Frontal cortex (tissue), 4 donors: Measurements from ENCODE around the gene DPAGT1. TPM values are rescaled to one million over a fixed set of nuclear protein-coding genes. Genes with fewer than 3 reads are reported as not detected.
A peak's percentile ranks its signal among the peaks of the same experiment; 100 is the strongest.
"Not testable (repeated sequence)": the region's sequence is repeated elsewhere in the genome, so short reads cannot be mapped to it uniquely, and the experiment has no call there.

Experiments used
- DNase-seq, 2 donors: peaks; one replicate each; pipeline ENCODE4 v3.0.0; 2012; ENCODE audit warnings: low spot score in 2 of 2
- FAIRE-seq: peaks from 2 replicates; lab custom pipeline; 2012; peaks lifted over from hg19 to GRCh38; lab: Jason Lieb, UNC
- total RNA-seq: library from RNA; depleted of rRNA; stranded (reverse); fragments of >200 nt; gene quantifications from one replicate; pipeline ENCODE4 v1.2.3, GENCODE V29; 2014
- donor health status: control.
- donor health status: control.
- donor health status: control.

The DPAGT1 gene
- total RNA-seq, 1 donor from 2014 or later: 5.3 TPM

DNA sequence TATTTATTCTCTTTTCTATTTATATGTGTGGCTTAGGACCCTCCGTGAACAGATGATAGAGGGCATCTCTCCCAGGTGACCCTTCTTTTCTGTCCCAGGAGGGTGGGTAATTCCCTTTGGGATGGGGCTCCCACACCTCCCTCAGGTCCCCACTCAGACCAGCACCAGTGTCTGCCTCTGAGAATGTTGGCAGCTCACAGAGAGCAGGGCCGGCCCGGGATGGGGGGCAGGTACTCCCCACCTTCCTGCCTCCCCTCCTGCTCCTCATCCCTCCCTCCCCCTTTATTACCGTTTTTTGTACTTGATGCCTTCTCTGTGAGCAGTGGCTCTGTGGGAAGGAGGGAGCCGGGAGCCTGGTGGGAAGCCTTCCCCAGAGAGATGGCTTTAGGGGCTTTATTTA, 14.9 kb upstream of the DPAGT1 start:
- DNase-seq (no peak), FAIRE-seq (no peak)

DNA sequence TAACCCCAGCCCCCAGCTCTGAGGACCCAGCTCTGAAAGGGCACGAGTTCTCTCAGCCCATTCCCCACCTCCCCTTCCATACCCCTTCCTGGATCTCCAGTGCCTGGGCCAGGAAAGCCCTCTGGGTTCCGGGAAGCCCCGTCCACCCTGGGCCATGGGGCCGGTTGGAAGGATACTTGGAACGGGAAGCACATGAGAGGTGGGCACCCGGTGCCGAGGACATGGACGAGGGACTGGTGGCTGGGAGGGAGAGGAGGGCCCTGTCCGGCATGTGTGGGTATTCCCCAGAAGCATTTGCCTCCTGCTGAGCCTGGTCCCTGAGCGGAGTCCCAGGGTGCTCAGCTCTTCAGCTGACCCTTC, 14.6 kb upstream of the DPAGT1 start:
- FAIRE-seq (no peak), DNase-seq (no peak)

DNA sequence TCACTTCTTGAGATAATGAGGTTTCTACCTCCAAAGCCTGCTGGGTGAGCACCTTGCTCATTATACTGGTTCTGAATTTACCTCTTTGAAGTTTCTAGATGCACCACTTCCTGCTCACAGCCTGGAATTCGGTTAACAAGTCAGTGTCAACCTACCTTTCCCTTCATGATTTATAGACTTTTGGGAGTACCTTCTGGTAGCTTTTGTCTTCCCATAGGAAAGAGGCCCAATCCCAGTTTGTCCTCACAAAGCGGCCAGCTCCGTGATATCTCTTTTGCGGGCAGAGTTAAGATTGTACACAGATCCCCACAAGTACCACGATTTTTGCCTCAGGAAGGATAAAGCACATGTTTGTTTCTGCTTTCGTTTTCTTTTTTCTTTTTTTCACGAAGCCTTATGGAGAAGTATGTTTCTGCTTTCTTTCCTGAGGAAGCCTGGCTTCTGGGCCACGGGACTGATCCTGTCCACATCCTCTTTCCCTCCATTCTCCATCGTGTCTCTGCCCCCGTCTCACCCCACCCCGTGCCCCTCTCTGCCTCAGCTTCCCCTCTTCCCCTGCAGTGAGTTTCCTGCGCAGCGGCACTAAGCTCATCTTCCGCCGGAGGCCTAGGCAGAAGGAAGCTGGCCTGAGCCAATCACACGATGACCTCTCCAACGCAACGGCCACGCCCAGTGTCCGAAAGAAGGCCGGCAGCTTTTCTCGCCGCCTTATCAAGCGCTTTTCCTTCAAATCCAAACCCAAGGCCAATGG, 14.0 kb upstream of the DPAGT1 start:
- DNase-seq (no peak), FAIRE-seq (no peak)

DNA sequence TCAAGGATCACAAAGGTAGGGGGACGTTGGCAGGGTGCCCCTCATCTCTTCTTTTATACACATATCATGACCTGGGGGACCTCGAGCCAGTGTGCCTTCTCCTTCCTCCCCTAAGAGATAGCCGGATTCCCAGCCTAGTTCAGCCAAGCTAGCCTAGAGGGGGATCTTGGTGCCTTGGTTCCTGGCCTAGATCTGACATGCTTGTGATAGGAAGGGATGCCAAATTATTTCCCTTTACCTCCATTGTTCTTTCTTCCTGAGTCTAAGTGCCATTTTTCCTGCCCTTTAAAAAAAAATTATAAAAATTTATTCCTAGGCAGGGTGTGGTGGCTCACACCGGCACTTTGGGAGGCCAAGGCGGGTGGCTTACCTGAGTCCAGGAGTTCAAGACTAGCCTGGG, 12.7 kb upstream of the DPAGT1 start:
- FAIRE-seq: no peak
- no peak for DNase-seq

DNA sequence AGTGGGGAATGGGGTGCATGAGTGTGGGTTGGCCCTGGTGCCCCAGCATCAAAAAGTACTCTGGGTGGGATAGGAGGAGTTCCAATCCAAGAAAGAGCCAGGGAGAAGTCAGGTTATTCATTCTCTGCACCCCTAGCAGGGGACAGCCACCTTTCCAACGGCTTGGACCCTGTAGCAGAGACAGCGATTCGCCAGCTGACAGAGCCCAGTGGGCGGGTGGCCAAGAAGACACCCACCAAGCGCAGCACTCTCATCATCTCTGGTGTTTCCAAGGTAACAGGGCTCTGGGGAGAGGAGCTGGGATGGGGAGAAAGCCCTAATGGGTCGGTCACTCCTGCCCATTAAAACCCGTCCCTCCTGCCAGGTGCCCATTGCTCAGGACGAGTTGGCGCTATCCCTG, 12.1 kb upstream of the DPAGT1 start:
- FAIRE-seq: no peak
- DNase-seq: no peak

DNA sequence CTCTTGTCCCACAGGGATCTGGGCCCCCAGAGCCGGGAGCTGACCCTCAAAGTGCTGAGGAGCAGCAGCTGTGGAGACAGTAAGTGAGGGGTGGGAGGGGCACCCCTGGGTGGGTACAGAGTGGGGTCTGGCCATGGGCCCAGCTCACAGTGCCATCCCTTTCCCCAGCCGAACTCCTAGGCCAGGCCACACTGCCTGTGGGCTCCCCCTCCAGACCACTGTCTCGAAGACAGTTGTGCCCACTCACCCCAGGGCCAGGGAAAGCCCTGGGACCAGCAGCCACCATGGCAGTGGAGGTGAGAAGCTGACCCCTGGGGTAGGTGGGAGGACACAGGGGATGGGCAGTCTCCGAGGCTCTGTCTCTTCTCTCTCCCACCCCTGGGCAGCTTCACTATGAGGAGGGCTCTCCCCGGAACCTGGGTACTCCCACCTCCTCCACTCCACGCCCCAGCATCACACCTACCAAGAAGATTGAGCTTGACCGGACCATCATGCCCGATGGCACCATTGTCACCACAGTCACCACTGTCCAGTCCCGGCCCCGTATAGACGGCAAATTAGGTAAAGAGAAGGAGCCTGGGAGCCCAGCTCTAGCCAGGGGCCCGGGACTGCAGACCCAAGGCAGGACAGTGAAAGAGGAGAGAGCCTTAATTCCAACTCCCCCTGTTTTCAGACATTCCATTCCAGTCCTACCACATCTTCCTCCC, 10.8 kb upstream of the DPAGT1 start:
- DNase-seq (no peak), FAIRE-seq (no peak)

DNA sequence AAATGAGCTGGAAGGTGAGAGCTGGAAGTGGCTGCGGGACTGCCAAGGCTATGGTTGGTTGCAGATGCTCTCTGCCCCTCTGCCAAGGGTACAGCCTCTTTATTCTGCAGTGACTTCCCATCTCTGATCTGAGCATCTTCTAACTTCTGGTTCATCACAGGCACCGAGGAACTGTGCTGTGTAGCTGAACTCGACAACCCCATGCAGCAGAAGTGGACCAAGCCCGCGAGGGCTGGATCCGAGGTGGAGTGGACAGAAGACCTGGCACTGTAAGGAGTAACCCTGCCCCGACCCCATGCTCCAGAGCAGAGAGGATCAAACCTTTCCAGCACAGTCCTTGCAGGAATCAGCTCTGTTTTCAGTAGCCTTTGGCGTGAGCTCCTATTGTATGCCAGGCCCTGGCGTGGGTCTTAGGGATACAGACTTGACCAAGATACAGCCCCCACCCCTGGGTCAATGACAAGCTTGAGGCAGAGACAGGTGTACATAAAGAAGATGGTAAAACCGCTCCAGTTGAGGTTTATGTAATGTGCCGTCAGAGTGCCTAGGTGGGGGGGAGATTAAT, 9.8 kb upstream of the DPAGT1 start:
- FAIRE-seq (no peak), DNase-seq (no peak)

DNA sequence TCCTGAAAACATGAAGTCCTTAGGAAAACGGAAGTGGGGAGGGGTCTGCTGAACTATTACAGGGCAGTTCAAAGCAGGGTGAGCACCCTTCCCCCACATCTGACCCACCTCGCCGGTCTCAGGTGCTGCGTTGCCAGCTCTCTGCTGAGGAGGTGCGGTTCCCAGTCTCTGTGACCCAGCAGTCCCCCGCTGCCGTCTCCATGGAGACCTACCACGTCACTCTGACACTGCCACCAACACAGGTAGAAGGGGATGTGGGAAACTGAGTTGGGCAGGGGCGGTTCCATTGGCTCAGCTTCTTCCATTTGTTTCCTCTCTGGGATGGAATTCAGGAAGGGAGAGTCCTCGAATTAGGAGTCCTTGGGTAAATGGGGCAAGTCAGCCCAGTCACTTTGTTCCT, 8.8 kb upstream of the DPAGT1 start:
- FAIRE-seq (no peak), DNase-seq (no peak)

DNA sequence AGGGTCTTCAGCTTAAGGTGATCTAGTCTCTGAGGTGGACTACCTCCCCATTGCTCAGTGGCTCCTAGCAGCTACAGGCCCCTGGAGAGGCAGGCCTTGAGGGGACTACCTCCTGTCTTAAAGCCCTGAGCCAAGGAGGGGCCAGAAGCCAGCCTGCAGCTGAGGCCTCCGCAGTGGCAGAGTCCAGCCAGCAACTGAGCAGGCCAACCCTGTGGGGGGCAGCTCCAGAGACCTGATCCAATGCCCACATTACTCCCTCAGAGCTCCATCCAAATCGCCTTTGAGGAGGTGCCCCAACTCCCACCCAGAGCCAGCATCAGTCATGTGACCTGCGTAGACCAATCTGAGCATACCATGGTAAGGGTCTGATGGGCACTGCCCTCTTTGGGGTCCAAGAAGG, 8.2 kb upstream of the DPAGT1 start:
- DNase-seq (no peak), FAIRE-seq (no peak)

DNA sequence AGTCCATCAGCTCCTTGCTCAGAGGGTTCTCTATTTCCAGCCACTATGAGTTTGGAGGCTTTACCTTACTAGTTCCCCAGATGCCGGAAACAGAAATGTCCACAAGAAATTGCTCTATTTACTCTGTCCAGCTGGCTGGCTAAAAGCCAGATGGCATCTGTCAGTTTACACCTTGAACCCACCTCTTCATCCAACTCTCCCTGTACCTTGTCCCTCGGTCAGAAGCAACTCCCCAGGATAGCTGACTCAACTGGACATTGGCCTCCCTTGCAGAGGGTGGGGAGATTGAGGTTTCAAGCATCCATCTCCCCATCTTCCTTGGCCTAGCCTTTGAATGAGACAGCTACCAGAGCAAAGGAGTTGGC, 7.2 kb upstream of the DPAGT1 start:
- FAIRE-seq: no peak
- DNase-seq: no peak

DNA sequence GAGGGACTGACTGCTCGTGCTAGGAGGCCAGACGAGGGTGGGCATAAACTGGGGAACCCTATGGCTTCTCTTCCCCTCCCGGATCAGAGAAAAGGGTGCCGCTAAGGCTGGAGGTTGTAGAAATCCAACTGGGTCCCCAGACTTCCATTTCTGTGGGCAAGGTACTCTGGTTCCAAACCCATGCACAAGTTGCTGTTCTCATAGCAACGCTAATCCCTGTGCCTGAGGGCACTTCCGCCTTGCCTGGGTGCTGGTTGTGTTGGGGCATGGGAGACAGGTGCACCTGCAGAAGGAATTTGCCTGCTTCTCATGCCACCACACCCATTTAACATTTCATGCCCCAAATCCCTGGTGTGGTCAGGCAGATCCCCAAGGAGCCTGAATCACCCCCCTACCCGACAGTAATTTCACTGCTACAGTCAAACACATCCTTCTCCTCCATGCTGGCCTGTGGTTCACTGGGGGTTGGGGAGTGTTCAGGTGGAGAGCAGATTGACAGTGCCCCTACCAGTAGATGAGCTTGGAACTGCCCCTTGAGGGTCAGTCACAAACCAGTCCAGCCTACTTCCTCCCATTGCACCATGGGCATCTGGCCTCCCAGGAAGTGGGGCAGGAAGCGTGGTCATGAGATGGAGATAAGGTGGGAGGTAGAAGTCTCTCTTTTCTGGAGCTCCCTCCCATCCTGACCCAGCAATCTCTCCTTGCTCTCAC, 6.6 kb upstream of the DPAGT1 start:
- FAIRE-seq (no peak), DNase-seq (peak in 1 of 2 donors; percentile 37)

DNA sequence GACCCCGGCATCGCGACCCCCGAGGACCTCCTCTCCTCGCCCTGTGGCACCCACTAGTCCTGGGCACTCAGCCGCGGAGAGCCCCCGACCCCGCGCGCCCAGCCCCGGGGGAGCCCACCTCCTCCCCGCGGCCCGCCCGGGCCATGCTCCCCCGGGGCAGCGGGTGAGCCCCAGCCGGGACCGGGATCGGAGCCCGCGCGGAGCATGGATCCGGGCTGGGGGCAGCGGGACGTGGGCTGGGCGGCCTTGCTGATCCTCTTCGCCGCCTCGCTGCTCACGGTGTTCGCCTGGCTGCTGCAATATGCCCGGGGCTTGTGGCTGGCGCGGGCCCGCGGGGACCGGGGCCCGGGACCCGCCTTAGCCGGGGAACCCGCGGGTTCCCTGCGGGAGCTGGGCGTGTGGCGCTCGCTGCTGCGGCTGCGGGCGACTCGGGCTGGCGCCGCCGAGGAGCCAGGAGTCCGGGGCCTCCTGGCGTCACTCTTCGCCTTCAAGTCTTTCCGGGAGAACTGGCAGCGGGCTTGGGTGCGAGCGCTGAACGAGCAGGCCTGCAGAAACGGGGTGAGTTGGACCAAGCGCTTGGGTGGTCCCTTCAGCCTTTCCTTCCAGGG, 6.0 kb upstream of the DPAGT1 start:
- DNase-seq: no peak
- no peak for FAIRE-seq

DNA sequence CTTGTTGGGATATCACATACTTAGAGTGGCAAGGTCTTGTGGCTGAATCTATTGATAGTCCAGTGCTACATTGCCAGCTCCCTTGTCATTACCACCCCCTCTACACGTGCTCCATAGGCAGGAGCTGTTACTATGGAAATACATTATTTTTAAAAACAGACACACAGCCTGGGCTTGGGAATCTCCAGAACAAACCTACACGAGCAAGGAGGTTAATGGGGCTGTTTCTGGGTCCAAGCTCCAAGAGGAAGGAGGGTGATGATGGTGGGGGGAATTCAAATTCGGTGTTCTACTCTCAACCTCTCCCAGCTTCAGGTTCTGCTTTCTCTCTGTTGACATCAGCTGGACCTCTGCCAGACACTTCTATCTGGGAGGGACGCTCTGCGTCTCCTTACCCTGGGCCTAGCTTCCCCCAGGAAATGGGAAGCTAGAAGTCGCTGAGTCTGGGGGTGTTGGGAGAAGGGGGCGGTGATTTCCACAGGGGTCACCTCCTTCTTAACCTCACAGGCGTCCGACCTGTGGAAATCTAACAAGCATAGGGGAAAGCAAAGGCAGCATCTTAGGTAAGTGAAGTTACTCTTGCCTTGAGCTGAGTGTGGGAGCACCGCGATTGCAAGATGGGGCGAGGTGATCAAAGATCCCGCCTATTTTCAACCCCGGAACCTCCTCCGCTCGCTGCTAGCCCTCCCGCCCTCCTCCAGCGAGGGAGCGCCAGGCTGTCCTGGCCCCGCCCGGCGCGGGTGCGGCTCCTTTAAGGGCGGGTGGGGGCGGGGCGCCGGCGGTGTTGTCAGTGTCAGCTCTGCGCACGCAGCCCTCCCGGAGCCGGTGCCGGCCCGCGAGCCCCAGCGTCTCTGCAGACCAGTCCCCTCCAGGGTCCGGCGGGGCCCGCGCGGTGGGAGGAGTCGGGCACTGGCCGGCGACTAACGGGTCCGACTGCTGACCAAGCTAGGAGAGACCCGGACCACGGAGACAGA, 5.2 kb upstream of the DPAGT1 start, which contains the start of gene C2CD2L:
TSS of gene C2CD2L (plus strand) at position 781 of the 974 bp plus-strand sequence. CDS start 398 bp downstream, outside the sequence.
- DNase-seq (peak; percentile 95), FAIRE-seq (no peak)

DNA sequence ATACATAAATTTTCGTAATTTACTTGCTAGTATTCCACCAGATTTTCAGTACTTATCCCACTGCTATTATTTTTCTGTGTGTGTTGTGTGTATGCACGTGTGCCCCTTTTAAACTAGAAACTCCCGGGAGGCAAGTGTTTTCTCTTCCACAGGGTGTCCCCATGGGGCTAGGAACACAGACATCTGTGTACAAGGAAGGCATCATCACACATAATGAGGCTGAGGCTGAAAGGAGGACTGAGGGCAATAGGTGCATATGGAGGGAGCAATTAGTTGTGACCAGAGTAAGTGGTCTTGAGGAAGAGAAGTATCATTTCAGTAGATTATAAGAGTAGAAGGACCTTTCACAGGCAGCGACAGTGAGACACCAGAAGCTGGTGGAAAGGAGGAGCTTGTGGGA, 2.1 kb upstream of the DPAGT1 start:
- DNase-seq: no peak
- FAIRE-seq: no peak

DNA sequence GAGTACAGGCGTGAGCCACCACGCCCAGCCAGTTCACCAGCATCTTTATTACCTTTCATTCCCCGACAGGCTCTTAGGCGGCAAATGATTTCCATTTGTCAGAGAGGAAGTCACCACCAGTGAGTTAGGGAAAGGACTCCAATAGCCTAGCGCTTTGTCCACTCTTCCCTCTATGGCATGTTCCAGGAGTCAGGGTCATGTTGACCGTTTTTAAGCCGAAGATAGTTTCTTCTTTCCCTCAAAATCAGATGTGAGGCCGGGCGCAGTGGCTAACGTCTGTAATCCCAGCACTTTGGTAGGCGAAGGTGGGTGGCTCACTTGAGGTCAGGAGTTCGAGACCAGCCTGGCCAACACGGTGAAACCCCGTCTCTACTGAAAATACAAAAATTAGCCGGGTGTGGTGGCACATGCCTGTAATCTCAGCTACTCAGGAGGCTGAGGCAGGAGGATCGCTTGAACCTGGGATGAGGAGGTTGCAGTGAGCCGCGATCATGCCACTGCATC, 1.6 kb upstream of the DPAGT1 start:
- FAIRE-seq, DNase-seq: not testable (repeated sequence)

DNA sequence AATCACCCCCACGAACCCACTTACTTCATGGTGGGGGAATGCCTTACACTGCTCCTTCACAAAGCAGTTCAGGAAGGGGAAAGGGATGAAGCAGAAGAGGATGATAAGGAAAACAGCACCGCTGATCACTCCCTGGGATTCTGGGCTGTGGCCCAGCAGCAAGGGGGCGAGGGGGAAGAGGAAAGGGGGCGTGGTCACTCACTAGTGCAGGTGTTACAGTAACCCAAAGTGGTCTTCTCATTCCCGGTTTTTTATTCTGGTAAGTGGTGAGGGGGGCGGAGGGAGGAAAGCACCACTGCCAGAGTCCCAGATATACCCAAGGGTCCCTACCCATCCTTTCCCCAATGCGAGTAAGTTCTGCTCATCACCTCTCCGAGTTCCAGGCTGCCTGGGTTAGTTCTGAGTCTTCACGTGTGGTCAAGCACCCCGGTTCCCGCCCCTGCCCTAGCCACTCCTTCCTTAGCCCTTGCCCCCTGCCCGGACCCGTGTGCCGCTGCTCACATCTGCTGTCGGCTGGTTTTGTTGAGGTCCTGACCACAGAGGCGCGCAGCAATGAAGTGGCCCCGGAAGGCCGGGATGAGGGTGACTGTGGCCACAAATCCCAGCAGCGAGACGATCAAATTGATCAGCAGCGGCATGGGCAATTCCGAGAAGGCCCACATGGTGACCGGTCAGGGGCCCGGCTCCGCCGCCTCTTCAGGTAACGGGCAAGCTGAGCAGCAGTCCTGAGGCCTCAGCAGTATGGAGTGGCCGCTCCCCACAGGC, 477 bp downstream of the DPAGT1 start:
- FAIRE-seq (no peak), DNase-seq (no peak)

DNA sequence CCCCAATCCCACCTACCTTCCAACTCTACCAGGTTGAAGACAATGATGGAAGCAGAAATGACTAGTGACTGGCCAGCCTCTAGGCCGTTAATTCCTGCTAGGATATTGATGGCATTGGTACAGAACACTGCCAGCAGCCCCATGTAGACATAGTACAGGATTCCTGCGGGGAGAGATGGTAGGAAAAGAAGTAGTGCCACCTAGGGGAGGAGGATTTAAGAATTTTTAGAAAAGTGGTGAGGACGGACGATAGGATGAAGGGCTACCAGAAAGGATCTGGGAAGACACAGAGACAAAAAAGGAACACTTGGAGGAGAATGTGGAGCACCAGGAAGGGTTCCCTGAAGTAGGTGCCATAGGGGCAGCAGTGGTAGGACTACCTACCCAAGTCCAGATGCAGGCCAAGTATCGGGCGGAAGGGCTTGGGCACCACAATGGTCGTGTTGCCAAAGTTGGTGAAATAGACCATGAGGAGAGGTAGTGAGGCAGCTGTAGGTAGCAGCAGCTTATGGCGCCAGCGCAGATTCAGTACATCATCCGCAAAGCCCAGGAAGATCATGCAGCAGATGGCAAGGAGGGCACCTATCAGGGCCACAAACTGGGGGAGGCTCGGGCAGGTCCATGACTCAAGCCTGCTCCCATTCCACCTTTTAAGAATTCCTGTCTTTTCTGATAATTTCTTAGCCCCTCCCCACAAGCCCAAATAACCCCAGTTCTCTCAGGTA, 1.2 kb downstream of the DPAGT1 start:
- DNase-seq (no peak), FAIRE-seq (no peak)

DNA sequence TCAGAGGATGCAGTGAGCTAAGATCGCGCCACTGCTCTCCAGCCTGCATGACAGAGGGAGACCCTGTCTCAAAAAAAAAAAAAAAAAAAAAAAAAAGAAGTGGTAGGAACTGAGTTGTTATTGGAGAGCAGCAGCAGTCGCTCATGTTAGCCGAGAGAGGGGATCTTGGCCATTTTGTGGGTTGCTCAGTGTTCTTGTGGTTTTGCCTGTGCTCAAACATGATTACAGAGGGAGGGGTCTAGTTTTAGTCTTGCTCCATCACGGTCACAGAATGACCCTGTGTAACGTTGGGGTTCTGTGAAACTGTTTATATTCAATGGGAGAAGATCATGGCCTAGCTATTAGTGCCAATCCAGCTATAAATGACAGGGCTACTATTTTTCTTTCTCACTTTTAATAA, 1.9 kb downstream of the DPAGT1 start:
- FAIRE-seq (no peak), DNase-seq (no peak)
